ENCODE measurements around the gene IRX2.

Gene IRX2

GRCh38 chr5:2704806-2705645 is 46.5 kb downstream of the IRX2 start:
- H3K79me2 ChIP-seq (ENCODE audit: low read length): no peaks in the 10 kb centered on the region
- no peaks in the 10 kb centered on the region for H4K20me1 ChIP-seq (ENCODE audit: insufficient read depth, low read length)
- H3K27me3 ChIP-seq (replicated peaks; ENCODE audit: insufficient read depth, low read length): no peaks in the 10 kb centered on the region
- no peak overlapping the region for H2AFZ ChIP-seq (ENCODE audit: low read length)
- H3K9me3 ChIP-seq (replicated peaks; ENCODE audit: insufficient read depth, low read length): no peaks in the 10 kb centered on the region
- H3K27ac ChIP-seq (ENCODE audit: low read length): no peak overlapping the region
- TF ChIP-seq EZH2phosphoT487 (IDR thresholded peaks at IDR 0.05; ENCODE audit: low read length) (no peak), EZH2 (optimal IDR thresholded peaks at IDR 0.05; ENCODE audit: low read depth, low read length) (no peak), CTCF (IDR thresholded peaks at IDR 0.05; ENCODE audit: low read length) (no peak)
- no peak overlapping the region for H3K4me3 ChIP-seq (ENCODE audit: low read length)
- no peaks in the 10 kb centered on the region for H3K9me2 ChIP-seq (replicated peaks; ENCODE audit: insufficient read depth, low read length)
- H3F3A ChIP-seq (ENCODE audit: insufficient read depth, low read length): no peaks in the 10 kb centered on the region
- no peak overlapping the region for H3K4me2 ChIP-seq (ENCODE audit: low read depth, low read length)
- no peak for DNase-seq
- H3K4me1 ChIP-seq (ENCODE audit: low read length): no peaks in the 10 kb centered on the region
- H3K9ac ChIP-seq (ENCODE audit: low read length): no peak overlapping the region
- H3K36me3 ChIP-seq (replicated peaks; ENCODE audit: insufficient read depth, low read length): no peaks in the 10 kb centered on the region

GRCh38 chr5:2704111-2704510 is 47.4 kb downstream of the IRX2 start:
- DNase-seq: no peak
- H3K79me2 ChIP-seq (ENCODE audit: low read length): no peaks in the 10 kb centered on the region
- H3K9me3 ChIP-seq (replicated peaks; ENCODE audit: insufficient read depth, low read length): no peaks in the 10 kb centered on the region

GRCh38 chr5:2703615-2704014 is 47.9 kb downstream of the IRX2 start:
- Histone ChIP-seq H2AFZ (ENCODE audit: low read length) (no peak overlapping the region), H3K36me3 (replicated peaks; ENCODE audit: insufficient read depth, low read length) (no peaks in the 10 kb centered on the region), H3K9me3 (replicated peaks; ENCODE audit: insufficient read depth, low read length) (no peaks in the 10 kb centered on the region), H3K27me3 (replicated peaks; ENCODE audit: insufficient read depth, low read length) (no peaks in the 10 kb centered on the region), H3K27ac (ENCODE audit: low read length) (no peak overlapping the region), H3K4me1 (ENCODE audit: low read length) (no peaks in the 10 kb centered on the region), H3K9me2 (replicated peaks; ENCODE audit: insufficient read depth, low read length) (no peaks in the 10 kb centered on the region), H3F3A (ENCODE audit: insufficient read depth, low read length) (no peaks in the 10 kb centered on the region), H3K4me3 (ENCODE audit: low read length) (no peak overlapping the region), H3K4me2 (ENCODE audit: low read depth, low read length) (no peak overlapping the region), H4K20me1 (ENCODE audit: insufficient read depth, low read length) (no peaks in the 10 kb centered on the region), H3K9ac (ENCODE audit: low read length) (no peak overlapping the region), H3K79me2 (ENCODE audit: low read length) (no peaks in the 10 kb centered on the region)
- TF ChIP-seq EZH2 (optimal IDR thresholded peaks at IDR 0.05; ENCODE audit: low read depth, low read length) (no peak), CTCF (IDR thresholded peaks at IDR 0.05; ENCODE audit: low read length) (no peak), EZH2phosphoT487 (IDR thresholded peaks at IDR 0.05; ENCODE audit: low read length) (no peak)
- DNase-seq: no peak

More at GRCh38 chr5:2704111-2704510, 47.4 kb downstream of the IRX2 start:
- Histone ChIP-seq H4K20me1 (ENCODE audit: insufficient read depth, low read length) (no peaks in the 10 kb centered on the region), H3K27ac (ENCODE audit: low read length) (no peak overlapping the region), H3F3A (ENCODE audit: insufficient read depth, low read length) (no peaks in the 10 kb centered on the region), H3K27me3 (replicated peaks; ENCODE audit: insufficient read depth, low read length) (no peaks in the 10 kb centered on the region), H2AFZ (ENCODE audit: low read length) (no peak overlapping the region), H3K9ac (ENCODE audit: low read length) (no peak overlapping the region), H3K4me3 (ENCODE audit: low read length) (no peak overlapping the region), H3K36me3 (replicated peaks; ENCODE audit: insufficient read depth, low read length) (no peaks in the 10 kb centered on the region), H3K9me2 (replicated peaks; ENCODE audit: insufficient read depth, low read length) (no peaks in the 10 kb centered on the region), H3K4me2 (ENCODE audit: low read depth, low read length) (no peak overlapping the region), H3K4me1 (ENCODE audit: low read length) (no peaks in the 10 kb centered on the region)
- TF ChIP-seq EZH2phosphoT487 (IDR thresholded peaks at IDR 0.05; ENCODE audit: low read length) (no peak), EZH2 (optimal IDR thresholded peaks at IDR 0.05; ENCODE audit: low read depth, low read length) (no peak), CTCF (IDR thresholded peaks at IDR 0.05; ENCODE audit: low read length) (no peak)
